Left kidney (tissue), 2 donors: ENCODE measurements around the gene MAPK12. TPM values are rescaled to one million over a fixed set of nuclear protein-coding genes. Genes with fewer than 3 reads are reported as not detected.
A peak's percentile ranks its signal among the peaks of the same experiment; 100 is the strongest.
"Not testable (repeated sequence)": the region's sequence is repeated elsewhere in the genome, so short reads cannot be mapped to it uniquely, and the experiment has no call there.

Source experiments
- DNase-seq: peaks from one replicate; pipeline ENCODE4 v3.0.0-alpha.2; 2013
- polyA plus RNA-seq: library from polyadenylated mRNA; unstranded; fragments of 120-200 nt; gene quantifications from one replicate; pipeline ENCODE4 v1.2.1, GENCODE V29; 2013; ENCODE audit not compliant: insufficient read length

The MAPK12 gene
- polyA plus RNA-seq, 1 donor = 10.5 TPM

DNA sequence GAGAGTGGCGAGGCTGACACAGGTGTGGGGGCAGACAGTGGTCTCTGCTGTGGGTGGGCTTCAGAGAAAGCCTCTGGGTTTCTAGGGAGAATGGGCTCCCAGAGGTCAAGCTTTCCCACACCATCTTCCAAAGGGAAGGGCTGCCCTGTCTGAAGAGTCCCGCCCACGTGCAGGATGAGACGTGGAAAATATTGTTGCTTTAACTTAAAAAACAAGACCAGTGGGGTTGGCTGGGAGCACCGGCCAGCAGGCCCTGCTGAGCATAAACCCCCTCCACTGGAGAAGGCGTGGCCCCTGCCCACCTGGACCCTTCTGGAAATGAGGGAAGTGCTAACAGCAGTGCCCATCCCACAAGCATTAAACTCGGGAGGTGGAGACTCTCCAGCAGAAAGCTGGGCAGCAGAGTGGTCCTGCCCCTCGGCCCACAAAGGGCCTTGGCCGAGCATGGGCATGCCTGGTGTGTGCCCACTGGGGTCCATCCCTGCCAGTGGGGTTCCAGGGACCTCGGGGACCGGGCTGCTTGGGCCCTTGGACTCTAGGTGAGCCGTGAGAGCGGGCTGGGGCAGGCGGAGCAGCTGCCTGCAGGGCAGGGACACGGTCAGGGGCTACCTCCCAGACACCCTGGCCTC is 45.3 kb downstream of the MAPK12 start:
- no peak for DNase-seq

- no peak for DNase-seq
Observed at GRCh38 chr22:50215297-50216054, 46.0 kb downstream of the MAPK12 start.

GRCh38 chr22:50213263-50213662 is 48.2 kb downstream of the MAPK12 start:
- DNase-seq = no peak

DNA sequence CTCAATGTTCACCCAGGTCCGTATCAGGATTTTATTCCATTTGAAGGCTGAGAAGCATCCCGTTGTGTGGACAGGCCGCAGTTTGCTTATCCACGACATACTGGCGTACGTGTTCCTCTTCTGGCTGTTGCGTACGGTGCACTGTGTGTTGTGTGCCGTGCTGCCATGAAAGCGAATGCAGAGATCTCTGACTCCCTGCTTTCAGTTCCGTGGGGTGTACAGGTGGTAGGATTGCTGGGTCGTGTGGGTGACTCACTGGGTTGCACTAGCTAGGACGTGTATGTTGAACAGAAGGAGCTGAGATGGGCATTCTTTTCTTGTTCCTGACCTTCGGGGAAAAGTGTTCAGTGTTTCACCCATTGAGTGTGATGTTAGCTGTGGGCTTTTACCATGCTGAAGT is 50.3 kb downstream of the MAPK12 start:
- DNase-seq = no peak

GRCh38 chr22:50210378-50211139 is 50.9 kb downstream of the MAPK12 start:
- no peak for DNase-seq

DNA sequence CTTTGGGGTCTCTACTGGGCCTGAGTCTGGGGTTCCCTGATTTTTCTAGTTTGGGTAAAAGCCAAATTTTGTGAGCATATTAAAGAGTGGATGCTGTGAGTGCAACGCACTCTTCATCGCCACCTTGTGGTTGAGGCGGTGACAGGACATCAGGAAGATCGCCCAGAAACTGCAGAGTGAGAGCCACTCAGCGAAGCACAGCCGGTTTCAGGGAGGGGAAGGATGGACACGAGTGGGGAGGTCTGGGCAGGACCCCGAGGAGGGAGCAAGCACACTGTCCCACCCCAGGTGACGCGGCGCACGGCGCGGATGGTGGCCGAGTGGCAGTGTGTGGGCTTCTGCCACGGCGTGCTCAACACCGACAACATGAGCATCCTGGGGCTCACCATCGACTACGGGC is 51.6 kb downstream of the MAPK12 start:
- peak; percentile 45 for DNase-seq

DNA sequence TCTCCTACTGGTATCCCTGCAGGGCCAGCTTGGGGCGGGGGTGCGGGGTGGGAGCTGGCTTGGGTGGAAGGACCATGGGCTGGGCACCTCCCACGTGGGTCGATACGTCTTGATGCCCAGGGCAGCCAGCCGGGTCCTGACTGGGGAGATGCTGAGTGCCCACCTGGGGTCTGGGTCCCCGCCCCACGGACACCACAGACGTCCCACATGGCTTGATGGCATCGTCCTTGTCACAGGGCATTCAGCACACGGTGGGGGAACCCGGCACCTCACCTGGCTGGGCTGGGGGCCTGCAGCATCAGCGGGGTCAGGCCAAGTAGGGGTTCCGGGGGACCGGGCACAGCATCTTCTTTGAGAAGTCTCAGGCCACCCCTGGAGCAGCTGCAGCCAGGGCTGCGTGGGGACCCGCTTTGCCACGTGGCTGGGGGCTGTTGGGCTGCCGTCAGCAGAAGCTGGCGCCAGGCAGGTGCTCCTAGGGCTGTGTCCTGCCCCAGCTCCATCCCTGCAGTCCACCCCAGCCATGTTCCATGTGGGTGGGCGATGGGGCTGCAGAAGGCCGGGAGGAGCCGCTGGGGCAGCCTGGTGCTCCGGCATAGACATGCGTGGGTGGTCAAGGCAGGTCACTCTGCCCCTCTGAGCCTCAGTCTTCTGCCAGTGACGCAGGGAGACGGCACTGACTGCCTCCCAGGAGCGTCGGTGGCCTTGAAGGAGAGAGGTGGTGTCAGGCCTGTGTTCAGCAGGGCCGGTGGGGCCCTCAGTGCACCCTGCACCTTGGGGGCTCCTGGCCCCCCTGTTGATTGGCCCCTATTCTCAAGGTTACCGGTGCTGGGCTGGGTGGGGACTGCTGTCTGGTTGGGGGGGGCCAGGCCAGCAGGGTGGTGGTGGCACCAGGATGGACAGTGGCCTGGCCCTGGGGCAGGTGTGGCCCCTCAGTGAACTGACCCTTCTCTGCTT is 52.3 kb downstream of the MAPK12 start:
- no peak for DNase-seq

- no peak for DNase-seq
Observed at GRCh38 chr22:50208430-50208938, 53.0 kb downstream of the MAPK12 start.

DNA sequence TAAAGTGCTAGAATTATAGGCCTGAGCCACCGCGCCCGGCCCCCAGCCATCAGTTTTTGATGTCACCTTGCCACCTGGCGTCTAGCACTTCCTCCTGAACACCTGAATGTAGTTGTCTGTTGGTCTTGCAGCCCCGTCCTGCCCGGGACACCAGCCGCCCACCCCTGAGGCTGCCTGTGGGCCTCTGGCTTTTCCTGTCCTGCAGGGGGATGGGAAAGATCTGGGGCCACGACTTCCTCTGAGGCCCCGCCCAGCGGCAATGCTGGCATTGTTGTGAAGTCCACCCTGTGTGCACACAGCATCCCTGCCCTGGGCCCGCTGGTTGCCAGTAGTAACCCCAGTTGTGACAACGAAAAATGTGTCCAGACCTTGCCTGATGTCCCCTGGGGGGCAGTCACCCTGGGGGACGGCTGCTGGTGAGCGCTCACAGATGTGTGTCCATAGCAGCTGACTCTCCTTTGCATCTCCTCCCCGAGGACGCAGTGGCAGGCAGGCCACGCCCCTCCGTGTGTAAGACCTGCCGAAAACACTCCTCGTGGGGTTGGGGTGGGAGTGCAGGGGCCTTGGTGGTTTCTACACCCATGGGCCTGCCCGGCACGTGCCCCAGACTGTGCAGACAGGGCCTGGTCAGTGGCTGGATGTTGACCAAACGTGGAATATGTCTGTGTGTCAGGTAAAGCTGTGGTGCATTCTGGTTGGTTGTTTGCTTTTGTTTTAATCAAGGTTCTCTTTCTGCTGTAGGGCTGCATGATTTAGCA is 53.9 kb downstream of the MAPK12 start:
- DNase-seq = no peak

- no peak for DNase-seq
Observed at GRCh38 chr22:50206599-50206998, 54.9 kb downstream of the MAPK12 start.

- no peak for DNase-seq
Observed at GRCh38 chr22:50205781-50206569, 55.5 kb downstream of the MAPK12 start.

DNA sequence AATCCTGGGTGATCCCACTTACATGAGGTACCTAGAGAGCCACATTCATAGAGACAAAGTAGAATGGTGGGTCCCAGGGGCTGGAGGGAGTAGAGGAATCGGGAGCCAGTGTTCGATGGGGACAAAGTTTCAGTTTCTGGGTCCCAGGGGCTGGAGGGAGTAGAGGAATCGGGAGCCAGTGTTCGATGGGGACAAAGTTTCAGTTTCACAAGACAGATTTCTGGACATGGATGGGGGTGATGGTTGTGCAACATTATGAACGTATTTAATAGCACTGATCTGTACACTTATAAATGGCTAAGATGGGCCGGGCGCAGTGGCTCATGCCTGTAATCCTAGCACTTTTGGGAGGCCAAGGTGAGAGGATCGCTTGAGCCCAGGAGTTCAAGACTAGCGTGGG is 56.5 kb downstream of the MAPK12 start:
- not testable (repeated sequence) for DNase-seq

- no peak for DNase-seq
Observed at GRCh38 chr22:50204571-50204970, 56.9 kb downstream of the MAPK12 start.

DNA sequence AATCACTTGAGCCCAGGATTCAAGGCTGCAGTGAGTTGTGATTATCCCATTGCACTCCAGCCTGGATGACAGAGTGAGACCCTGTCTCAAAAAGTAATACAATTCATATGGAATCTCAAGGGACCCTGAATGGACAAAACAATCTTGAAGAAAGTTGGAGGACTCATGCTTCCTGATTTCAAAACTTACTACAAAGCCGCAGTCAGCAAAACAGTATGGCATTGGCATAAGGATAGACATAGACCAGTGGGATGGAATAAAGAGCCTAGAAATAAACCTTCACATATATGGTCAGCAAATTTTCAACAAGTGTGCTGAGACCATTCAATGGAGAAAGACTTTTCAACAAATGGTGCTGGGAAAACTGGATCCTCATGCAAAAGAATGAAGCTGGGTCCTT is 58.2 kb downstream of the MAPK12 start:
- no peak for DNase-seq

Other genes starting within 250 kb of the MAPK12 start
- 0.08 TPM for gene IL17REL, start 248.9 kb downstream of the MAPK12 start, polyA plus RNA-seq
- not detected for gene TTLL8, start 203.4 kb downstream of the MAPK12 start, polyA plus RNA-seq
- gene MLC1, start 176.3 kb downstream of the MAPK12 start, polyA plus RNA-seq = 0.88 TPM
- 1.2 TPM for gene MOV10L1, start 171.7 kb downstream of the MAPK12 start, polyA plus RNA-seq
- 1.3 TPM for gene PANX2, start 91.0 kb downstream of the MAPK12 start, polyA plus RNA-seq
- gene TRABD, start 75.8 kb downstream of the MAPK12 start, polyA plus RNA-seq = 20.7 TPM
- 20.6 TPM for gene SELENOO, start 60.7 kb downstream of the MAPK12 start, polyA plus RNA-seq
- gene TUBGCP6, start 16.7 kb downstream of the MAPK12 start, polyA plus RNA-seq = 39.5 TPM
- 21.7 TPM for gene HDAC10, start 10.4 kb downstream of the MAPK12 start, polyA plus RNA-seq
- gene MAPK11, start 8.7 kb upstream of the MAPK12 start, polyA plus RNA-seq = 7.1 TPM
- gene PLXNB2, start 46.0 kb upstream of the MAPK12 start, polyA plus RNA-seq = 191 TPM
- gene DENND6B, start 65.3 kb upstream of the MAPK12 start, polyA plus RNA-seq = 13.9 TPM
- gene PPP6R2, start 81.6 kb upstream of the MAPK12 start, polyA plus RNA-seq = 43.0 TPM
- 30.6 TPM for gene SBF1, start 213.4 kb upstream of the MAPK12 start, polyA plus RNA-seq
- gene ADM2, start 219.9 kb upstream of the MAPK12 start, polyA plus RNA-seq = 4.8 TPM
- 6.1 TPM for gene MIOX, start 225.2 kb upstream of the MAPK12 start, polyA plus RNA-seq
- 36.1 TPM for gene LMF2, start 246.0 kb upstream of the MAPK12 start, polyA plus RNA-seq
- 44.1 TPM for gene NCAPH2, start 246.5 kb upstream of the MAPK12 start, polyA plus RNA-seq